SK-N-SH (cell line): ENCODE measurements around the gene TUFM. TPM values are rescaled to one million over a fixed set of nuclear protein-coding genes. Genes with fewer than 3 reads are reported as not detected.

ENCODE experiments used
- CTCF ChIA-PET: fragments of 300-600, 350-600 bp; formaldehyde crosslinking; extraction: SDS; loops from one replicate; lab custom pipeline; 2021; lab: Yijun Ruan, JAX
- POLR2A ChIA-PET: fragments of 350-600 bp; sonication (Branson Sonifier 250); formaldehyde crosslinking; extraction: SDS; loops from one replicate; lab custom pipeline; 2020; ENCODE audit warnings: antibody characterized with exemption, inconsistent platforms; lab: Yijun Ruan, JAX
- DNase-seq: peaks from one replicate; pipeline ENCODE4 v3.0.0; 2012
- H2AFZ ChIP-seq: fragments of 200-600 bp; sonication (generic); 2 replicates; pipeline ENCODE4 v1.8.1; 2016; ENCODE audit warnings: antibody characterized with exemption, mild to moderate bottlenecking, low read depth
- H3F3A ChIP-seq: fragments of 200-600 bp; sonication (generic); replicated peaks from 2 replicates; pipeline ENCODE3; 2016; ENCODE audit warnings: antibody characterized with exemption, mild to moderate bottlenecking; ENCODE audit not compliant: insufficient read depth
- H3K27ac ChIP-seq, 2 experiments: fragments of 200-500 bp in 1 of 2; fragments of 200-600 bp in 1 of 2; sonication (Bioruptor generic) in 1 of 2; sonication (generic), shearing (Covaris generic) in 1 of 2; 2 replicates each; pipeline versions ENCODE4 v1.5.1 to v1.6.1; 2014 to 2016; ENCODE audit warnings: low read depth in 2 of 2, inconsistent platforms in 1 of 2, low read length in 1 of 2, mild to moderate bottlenecking in 1 of 2, mixed read lengths in 1 of 2
- H3K27me3 ChIP-seq: fragments of 200-600 bp; sonication (generic), shearing (Covaris generic); 2 replicates; pipeline ENCODE4 v1.6.1; 2016; ENCODE audit warnings: mixed run types; ENCODE audit not compliant: insufficient read depth
- H3K36me3 ChIP-seq, 2 experiments: fragments of 200-500 bp in 1 of 2; fragments of 200-600 bp in 1 of 2; sonication (Bioruptor generic) in 1 of 2; sonication (generic) in 1 of 2; replicated peaks in 1 of 2; 2 replicates each; pipeline versions ENCODE3 to v1.5.1; 2014 to 2016; ENCODE audit warnings: low read length in 1 of 2, mild to moderate bottlenecking in 1 of 2; ENCODE audit not compliant: insufficient read depth in 2 of 2, control insufficient read depth in 1 of 2
- H3K4me1 ChIP-seq, 2 experiments: fragments of 200-500 bp in 1 of 2; fragments of 200-600 bp in 1 of 2; sonication (Bioruptor generic) in 1 of 2; sonication (generic), shearing (Covaris generic) in 1 of 2; 2 replicates each; pipeline versions ENCODE4 v1.5.1 to v1.6.1; 2014 to 2016; ENCODE audit warnings: low read depth in 1 of 2, low read length in 1 of 2, mixed run types in 1 of 2; ENCODE audit not compliant: insufficient read depth in 2 of 2, control insufficient read depth in 1 of 2
- H3K4me2 ChIP-seq: fragments of 200-600 bp; sonication (generic), shearing (Covaris generic); 2 replicates; pipeline ENCODE4 v1.6.1; 2017; ENCODE audit warnings: mixed run types
- H3K4me3 ChIP-seq, 2 experiments: fragments of 200-500 bp in 1 of 2; fragments of 200-600 bp in 1 of 2; sonication (Bioruptor generic) in 1 of 2; sonication (generic), shearing (Covaris generic) in 1 of 2; 2 replicates each; pipeline versions ENCODE4 v1.5.1 to v1.8.1; 2014 to 2016; ENCODE audit warnings: low read depth in 2 of 2, inconsistent platforms in 1 of 2, low read length in 1 of 2, mild to moderate bottlenecking in 1 of 2, mixed read lengths in 1 of 2, moderate library complexity in 1 of 2
- H3K79me2 ChIP-seq: fragments of 200-600 bp; sonication (generic); 2 replicates; pipeline ENCODE4 v1.8.1; 2017; ENCODE audit warnings: mild to moderate bottlenecking; ENCODE audit not compliant: insufficient read depth
- H3K9ac ChIP-seq: fragments of 200-600 bp; sonication (generic); 2 replicates; pipeline ENCODE4 v1.6.1; 2017; ENCODE audit warnings: mixed run types
- H3K9me2 ChIP-seq: fragments of 200-600 bp; sonication (generic); 2 replicates; pipeline ENCODE4 v1.6.1; 2017; ENCODE audit warnings: mixed run types
- H3K9me3 ChIP-seq: fragments of 200-600 bp; sonication (generic); 2 replicates; pipeline ENCODE4 v1.6.1; 2017; ENCODE audit warnings: mixed run types, mild to moderate bottlenecking, moderate library complexity
- H4K20me1 ChIP-seq: fragments of 200-600 bp; sonication (generic); 2 replicates; pipeline ENCODE4 v1.6.1; 2017; ENCODE audit warnings: mild to moderate bottlenecking, mixed run types; ENCODE audit not compliant: insufficient read depth
- CHD2 ChIP-seq: fragments of 150-350 bp; IDR thresholded peaks from 2 replicates; pipeline ENCODE4 v1.6.1; 2018; ENCODE audit warnings: low read length; ENCODE audit not compliant: partially characterized antibody
- ELF1 ChIP-seq: IDR thresholded peaks from 2 replicates; pipeline ENCODE4 v1.4.0; 2012
- EP300 ChIP-seq, 2 experiments: IDR thresholded peaks; 2 replicates each; pipeline versions ENCODE4 v1.4.0 to v1.6.1; 2012; ENCODE audit warnings: borderline replicate concordance in 1 of 2, low read depth in 1 of 2, low read length in 1 of 2
- FOXJ3 ChIP-seq: sonication (generic); formaldehyde crosslinking; IDR thresholded peaks from 2 replicates; pipeline ENCODE4 v1.5.1; 2020; ENCODE audit warnings: mild to moderate bottlenecking, missing genetic modification reagents
- NFIC ChIP-seq: IDR thresholded peaks from 2 replicates; pipeline ENCODE4 v1.4.0; 2012; ENCODE audit warnings: borderline replicate concordance
- RAD21 ChIP-seq: IDR thresholded peaks from 2 replicates; pipeline ENCODE4 v1.6.1; 2012; ENCODE audit warnings: mild to moderate bottlenecking, low read length
- RCOR1 ChIP-seq: fragments of 150-350 bp; IDR thresholded peaks from 2 replicates; pipeline ENCODE4 v1.6.1; 2017; ENCODE audit warnings: antibody characterized with exemption, low read length
- RFX5 ChIP-seq: IDR thresholded peaks from 2 replicates; pipeline ENCODE4 v1.6.1; 2012; ENCODE audit warnings: mild to moderate bottlenecking, improper control_type of control experiment, low read length
- SIN3A ChIP-seq: IDR thresholded peaks from 2 replicates; pipeline ENCODE4 v1.6.1; 2012; ENCODE audit warnings: low read depth, mild to moderate bottlenecking, low read length, moderate library complexity, borderline replicate concordance
- TAF1 ChIP-seq: IDR thresholded peaks from 2 replicates; pipeline ENCODE4 v1.6.1; 2012; ENCODE audit warnings: low read depth, mild to moderate bottlenecking, low read length, moderate library complexity, borderline replicate concordance
- TCF12 ChIP-seq: IDR thresholded peaks from 2 replicates; pipeline ENCODE4 v1.4.0; 2012
- TEAD4 ChIP-seq: IDR thresholded peaks from 2 replicates; pipeline ENCODE4 v1.4.0; 2012; ENCODE audit warnings: mild to moderate bottlenecking, borderline replicate concordance; ENCODE audit not compliant: insufficient read depth
- USF1 ChIP-seq: IDR thresholded peaks from 2 replicates; pipeline ENCODE4 v1.4.0; 2012; ENCODE audit warnings: low read depth, borderline replicate concordance
- YY1 ChIP-seq: IDR thresholded peaks from 2 replicates; pipeline ENCODE4 v1.4.0; 2012; ENCODE audit warnings: low read depth, mild to moderate bottlenecking
- WGBS: methylation state at CpG from one replicate; pipeline ENCODE4 v1.1.6; 2017; ENCODE audit warnings: low lambda C conversion rate; 5-methylcytosine and 5-hydroxymethylcytosine counted together
- polyA plus RNA-seq, 3 experiments: library from polyadenylated mRNA; depleted of rRNA; stranded (reverse); fragments of >200 nt; gene quantifications; 2 replicates each; pipeline ENCODE4 v1.2.3, GENCODE V29; 2012
- TF ChIP-seq, protein P1 (sequence below): IDR thresholded peaks from 2 replicates; pipeline ENCODE4; 2012
- TF ChIP-seq, protein P2 (sequence below): IDR thresholded peaks from 2 replicates; pipeline ENCODE4 v1.4.0; 2012; ENCODE audit warnings: low read depth
- TF ChIP-seq, protein P3 (sequence below): IDR thresholded peaks from 2 replicates; pipeline ENCODE4 v1.6.1; 2012; ENCODE audit warnings: mild to moderate bottlenecking, low read depth, low read length, moderate library complexity

TUFM gene
- polyA plus RNA-seq, 1 of the 3 experiments (the other 2 are of a cell fraction), result 358 TPM

GRCh38 chr16:28834873-28835863 is 11.0 kb downstream of the TUFM start:
- Histone ChIP-seq H3K27ac (no peak overlapping the region), H3K4me1 (no peaks in the 10 kb centered on the region), H2AFZ (no peak overlapping the region), H3K9me3 (no peaks in the 10 kb centered on the region), H3K9me2 (no peaks in the 10 kb centered on the region), H3K36me3 (peaks cover 46 to 66% of the 10 kb centered on the region in 2 experiments), H3K4me3 (no peak overlapping the region), H3F3A (peaks cover 29% of the 10 kb centered on the region), H3K79me2 (peaks cover 30% of the 10 kb centered on the region), H4K20me1 (peaks cover 9% of the 10 kb centered on the region; the same call in 1 of the 2 replicates), H3K9ac (no peak overlapping the region), H3K4me2 (no peak overlapping the region)
- POLR2A ChIA-PET, result interaction anchor here (1.0 to 2.7 kb wide), 5 partner anchors 8 to 18 kb away, joined by 3 to 8 read pairs (median 4); partner anchors contain the start of gene ATXN2L
- no peak for DNase-seq
- 93% methylated on average over 10 of the region's 25 CpGs for WGBS
- CTCF ChIA-PET, result interaction anchor here (0.8 kb wide), 1 partner anchor 110 kb away, joined by 3 read pairs; no protein-coding TSS in a partner anchor
- TF ChIP-seq TCF12, result no peak
- TF ChIP-seq RAD21, result no peak
- TF ChIP-seq NFIC, result no peak
- TF ChIP-seq USF1, result no peak
- TF ChIP-seq TAF1, result no peak
- TF ChIP-seq FOXJ3 (CRISPR knock-in tag), result no peak
- TF ChIP-seq TEAD4, result no peak
- TF ChIP-seq, protein P1, sequence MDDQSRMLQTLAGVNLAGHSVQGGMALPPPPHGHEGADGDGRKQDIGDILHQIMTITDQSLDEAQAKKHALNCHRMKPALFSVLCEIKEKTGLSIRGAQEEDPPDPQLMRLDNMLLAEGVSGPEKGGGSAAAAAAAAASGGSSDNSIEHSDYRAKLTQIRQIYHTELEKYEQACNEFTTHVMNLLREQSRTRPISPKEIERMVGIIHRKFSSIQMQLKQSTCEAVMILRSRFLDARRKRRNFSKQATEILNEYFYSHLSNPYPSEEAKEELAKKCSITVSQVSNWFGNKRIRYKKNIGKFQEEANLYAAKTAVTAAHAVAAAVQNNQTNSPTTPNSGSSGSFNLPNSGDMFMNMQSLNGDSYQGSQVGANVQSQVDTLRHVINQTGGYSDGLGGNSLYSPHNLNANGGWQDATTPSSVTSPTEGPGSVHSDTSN, result no peak
- TF ChIP-seq, protein P2, sequence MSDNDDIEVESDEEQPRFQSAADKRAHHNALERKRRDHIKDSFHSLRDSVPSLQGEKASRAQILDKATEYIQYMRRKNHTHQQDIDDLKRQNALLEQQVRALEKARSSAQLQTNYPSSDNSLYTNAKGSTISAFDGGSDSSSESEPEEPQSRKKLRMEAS, result no peak
- TF ChIP-seq YY1, result no peak
- TF ChIP-seq EP300 (IDR thresholded peaks at IDR 0.05; ENCODE audit: borderline replicate concordance in 1 of 2, low read depth in 1 of 2, low read length in 1 of 2), result no peak
- no peak for TF ChIP-seq RFX5
- TF ChIP-seq ELF1, result no peak
- TF ChIP-seq RCOR1, result no peak
- no peak for TF ChIP-seq CHD2
- TF ChIP-seq, all 33 proteins: peak for 0
- H3K27me3 ChIP-seq, result no peaks in the 10 kb centered on the region

DNA sequence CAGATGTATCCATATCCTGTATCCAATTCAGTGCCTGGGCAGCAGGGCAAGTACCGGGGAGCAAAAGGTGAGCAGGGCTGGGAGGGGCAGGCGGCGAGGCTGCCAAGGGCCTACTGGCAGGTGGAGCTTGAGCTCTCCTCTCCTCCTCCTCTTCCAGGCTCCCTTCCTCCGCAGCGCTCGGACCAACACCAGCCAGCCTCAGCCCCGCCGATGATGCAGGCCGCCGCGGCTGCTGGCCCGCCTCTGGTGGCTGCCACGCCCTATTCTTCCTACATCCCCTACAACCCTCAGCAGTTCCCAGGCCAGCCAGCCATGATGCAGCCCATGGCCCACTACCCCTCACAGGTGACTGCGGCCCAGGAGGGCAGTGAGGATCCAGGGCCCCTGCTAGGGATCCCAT is 11.8 kb downstream of the TUFM start:
- no peaks in the 10 kb centered on the region for H3K9me2 ChIP-seq
- H3K27ac ChIP-seq, result no peak overlapping the region
- peaks cover 15% of the 10 kb centered on the region for H4K20me1 ChIP-seq
- no peaks in the 10 kb centered on the region for H3K27me3 ChIP-seq
- ChIA-PET POLR2A (interaction anchor here (1.0 to 2.0 kb wide), 2 partner anchors 10 to 19 kb away, joined by 3 to 7 read pairs; no protein-coding TSS in a partner anchor), CTCF (interaction anchor here (0.8 kb wide), 1 partner anchor 111 kb away, joined by 3 read pairs; no protein-coding TSS in a partner anchor)
- H3F3A ChIP-seq, result peaks cover 23% of the 10 kb centered on the region
- H3K36me3 ChIP-seq, result peaks cover 54 to 74% of the 10 kb centered on the region in 2 experiments
- H3K4me2 ChIP-seq, result no peak overlapping the region
- H3K9me3 ChIP-seq, result no peaks in the 10 kb centered on the region
- no peak overlapping the region for H2AFZ ChIP-seq
- H3K9ac ChIP-seq, result no peak overlapping the region
- H3K79me2 ChIP-seq, result peaks cover 37% of the 10 kb centered on the region
- no peaks in the 10 kb centered on the region for H3K4me1 ChIP-seq
- TF ChIP-seq USF1, result no peak
- TF ChIP-seq, protein P3, sequence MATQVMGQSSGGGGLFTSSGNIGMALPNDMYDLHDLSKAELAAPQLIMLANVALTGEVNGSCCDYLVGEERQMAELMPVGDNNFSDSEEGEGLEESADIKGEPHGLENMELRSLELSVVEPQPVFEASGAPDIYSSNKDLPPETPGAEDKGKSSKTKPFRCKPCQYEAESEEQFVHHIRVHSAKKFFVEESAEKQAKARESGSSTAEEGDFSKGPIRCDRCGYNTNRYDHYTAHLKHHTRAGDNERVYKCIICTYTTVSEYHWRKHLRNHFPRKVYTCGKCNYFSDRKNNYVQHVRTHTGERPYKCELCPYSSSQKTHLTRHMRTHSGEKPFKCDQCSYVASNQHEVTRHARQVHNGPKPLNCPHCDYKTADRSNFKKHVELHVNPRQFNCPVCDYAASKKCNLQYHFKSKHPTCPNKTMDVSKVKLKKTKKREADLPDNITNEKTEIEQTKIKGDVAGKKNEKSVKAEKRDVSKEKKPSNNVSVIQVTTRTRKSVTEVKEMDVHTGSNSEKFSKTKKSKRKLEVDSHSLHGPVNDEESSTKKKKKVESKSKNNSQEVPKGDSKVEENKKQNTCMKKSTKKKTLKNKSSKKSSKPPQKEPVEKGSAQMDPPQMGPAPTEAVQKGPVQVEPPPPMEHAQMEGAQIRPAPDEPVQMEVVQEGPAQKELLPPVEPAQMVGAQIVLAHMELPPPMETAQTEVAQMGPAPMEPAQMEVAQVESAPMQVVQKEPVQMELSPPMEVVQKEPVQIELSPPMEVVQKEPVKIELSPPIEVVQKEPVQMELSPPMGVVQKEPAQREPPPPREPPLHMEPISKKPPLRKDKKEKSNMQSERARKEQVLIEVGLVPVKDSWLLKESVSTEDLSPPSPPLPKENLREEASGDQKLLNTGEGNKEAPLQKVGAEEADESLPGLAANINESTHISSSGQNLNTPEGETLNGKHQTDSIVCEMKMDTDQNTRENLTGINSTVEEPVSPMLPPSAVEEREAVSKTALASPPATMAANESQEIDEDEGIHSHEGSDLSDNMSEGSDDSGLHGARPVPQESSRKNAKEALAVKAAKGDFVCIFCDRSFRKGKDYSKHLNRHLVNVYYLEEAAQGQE, result no peak
- TF ChIP-seq SIN3A, result no peak
- TF ChIP-seq, all 33 proteins: peak for 0
- no peak for DNase-seq
- H3K4me3 ChIP-seq, result no peak overlapping the region
- WGBS, result 97% methylated on average over 13 of the region's 14 CpGs
